OCI-LY1 (cell line): ENCODE measurements around the gene DDX51.

Experiments
- H2AFZ ChIP-seq: fragments of 200-600 bp; sonication (generic), shearing (Covaris generic); 2 replicates; pipeline ENCODE4 v1.6.0; 2014; ENCODE audit warnings: antibody characterized with exemption, mild to moderate bottlenecking, low read length
- H3F3A ChIP-seq: fragments of 200-600 bp; sonication (generic), shearing (Covaris generic); 2 replicates; pipeline ENCODE4 v1.6.0; 2014; ENCODE audit warnings: mild to moderate bottlenecking, antibody characterized with exemption, low read length, moderate library complexity; ENCODE audit not compliant: insufficient read depth
- H3K27ac ChIP-seq: fragments of 200-600 bp; sonication (generic); 2 replicates; pipeline ENCODE4 v1.5.1; 2014; ENCODE audit warnings: low read length, mixed run types, mild to moderate bottlenecking, low read depth; ENCODE audit not compliant: poor library complexity, severe bottlenecking
- H3K27me3 ChIP-seq: fragments of 200-600 bp; sonication (generic); 2 replicates; pipeline ENCODE4 v1.6.0; 2014; ENCODE audit warnings: antibody characterized with exemption, mild to moderate bottlenecking, low read length, moderate library complexity; ENCODE audit not compliant: insufficient read depth
- H3K36me3 ChIP-seq: fragments of 200-600 bp; sonication (generic); 2 replicates; pipeline ENCODE4 v1.6.1; 2014; ENCODE audit warnings: mild to moderate bottlenecking, antibody characterized with exemption, low read length, moderate library complexity, mixed read lengths; ENCODE audit not compliant: insufficient read depth
- H3K4me1 ChIP-seq: fragments of 200-600 bp; sonication (generic); 2 replicates; pipeline ENCODE4 v1.5.1; 2014; ENCODE audit warnings: mild to moderate bottlenecking, low read length, moderate library complexity; ENCODE audit not compliant: insufficient read depth, severe bottlenecking
- H3K4me2 ChIP-seq: fragments of 200-600 bp; sonication (generic), shearing (Covaris generic); 2 replicates; pipeline ENCODE4 v1.6.1; 2014; ENCODE audit warnings: low read length
- H3K4me3 ChIP-seq: fragments of 200-600 bp; sonication (generic); 2 replicates; pipeline ENCODE4 v1.5.1; 2014; ENCODE audit warnings: low read length, low read depth, mild to moderate bottlenecking, mixed read lengths; ENCODE audit not compliant: poor library complexity, severe bottlenecking
- H3K79me2 ChIP-seq: fragments of 200-600 bp; shearing (Covaris generic); 2 replicates; pipeline ENCODE4 v1.6.1; 2016; ENCODE audit warnings: mixed run types, low read length, mixed read lengths; ENCODE audit not compliant: insufficient read depth
- H3K9ac ChIP-seq: fragments of 200-600 bp; sonication (generic), shearing (Covaris generic); 2 replicates; pipeline ENCODE4 v1.6.1; 2014; ENCODE audit warnings: mild to moderate bottlenecking, low read length, mixed read lengths
- H3K9me2 ChIP-seq: fragments of 200-600 bp; sonication (generic), shearing (Covaris generic); 2 replicates; pipeline ENCODE4 v1.6.1; 2014; ENCODE audit warnings: low read depth, mild to moderate bottlenecking, low read length, mixed read lengths
- H3K9me3 ChIP-seq: fragments of 200-600 bp; shearing (Covaris generic); 2 replicates; pipeline ENCODE4 v1.6.1; 2014; ENCODE audit warnings: low read length, mixed read lengths
- H4K20me1 ChIP-seq: fragments of 200-600 bp; sonication (generic), shearing (Covaris generic); 2 replicates; pipeline ENCODE4 v1.6.0; 2016; ENCODE audit warnings: mild to moderate bottlenecking, low read length; ENCODE audit not compliant: insufficient read depth
- CTCF ChIP-seq: fragments of 200-600 bp; sonication (generic), shearing (Covaris generic); IDR thresholded peaks from 2 replicates; pipeline ENCODE4 v1.5.1; 2017; ENCODE audit warnings: mild to moderate bottlenecking, antibody characterized with exemption, low read length, moderate library complexity, mixed read lengths
- EZH2 ChIP-seq: fragments of 200-600 bp; sonication (generic), shearing (Covaris generic); IDR thresholded peaks from 2 replicates; pipeline ENCODE4 v1.8.0; 2017; ENCODE audit warnings: borderline replicate concordance, mixed run types, mild to moderate bottlenecking, antibody characterized with exemption, low read length, moderate library complexity, mixed read lengths

DDX51 gene

GRCh38 chr12:132161796-132162507, 17.8 kb upstream of the DDX51 start:
- H4K20me1 ChIP-seq: no peaks in the 10 kb centered on the region
- no peak for TF ChIP-seq EZH2
- no peak for TF ChIP-seq CTCF
- no peak overlapping the region for H3K27ac ChIP-seq
- H3K4me1 ChIP-seq: no peaks in the 10 kb centered on the region
- peaks cover 2% of the 10 kb centered on the region; the same call in 1 of the 2 replicates for H3F3A ChIP-seq
- no peaks in the 10 kb centered on the region for H3K79me2 ChIP-seq
- no peak overlapping the region for H3K4me2 ChIP-seq
- no peak overlapping the region for H3K9ac ChIP-seq
- H3K9me2 ChIP-seq: no peaks in the 10 kb centered on the region
- no peak overlapping the region for H2AFZ ChIP-seq
- H3K27me3 ChIP-seq: no peaks in the 10 kb centered on the region
- peaks cover 12% of the 10 kb centered on the region for H3K36me3 ChIP-seq
- peaks cover under 1% of the 10 kb centered on the region; the same call in 1 of the 2 replicates for H3K9me3 ChIP-seq
- H3K4me3 ChIP-seq: no peak overlapping the region

GRCh38 chr12:132161036-132161781, 17.1 kb upstream of the DDX51 start:
- Histone ChIP-seq H4K20me1 (no peaks in the 10 kb centered on the region), H3K9me2 (no peaks in the 10 kb centered on the region), H3K27ac (no peak overlapping the region), H3K4me3 (no peak overlapping the region), H3F3A (peaks cover 9% of the 10 kb centered on the region; the same call in 1 of the 2 replicates), H3K9ac (no peak overlapping the region), H3K36me3 (peaks cover 20% of the 10 kb centered on the region), H3K4me2 (no peak overlapping the region), H3K27me3 (no peaks in the 10 kb centered on the region), H3K9me3 (peaks cover 3% of the 10 kb centered on the region; the same call in 1 of the 2 replicates), H2AFZ (no peak overlapping the region), H3K79me2 (no peaks in the 10 kb centered on the region), H3K4me1 (no peaks in the 10 kb centered on the region)
- TF ChIP-seq EZH2 (no peak), CTCF (no peak)

- no peak for TF ChIP-seq EZH2
- no peak for TF ChIP-seq CTCF
- Histone ChIP-seq H3K4me3 (no peak overlapping the region), H4K20me1 (no peaks in the 10 kb centered on the region), H3K27me3 (no peaks in the 10 kb centered on the region), H2AFZ (no peak overlapping the region), H3K4me2 (no peak overlapping the region), H3K27ac (no peak overlapping the region), H3F3A (peaks cover 12% of the 10 kb centered on the region; the same call in 1 of the 2 replicates), H3K36me3 (peaks cover 26% of the 10 kb centered on the region), H3K4me1 (no peaks in the 10 kb centered on the region), H3K9me3 (peaks cover 3% of the 10 kb centered on the region; the same call in 1 of the 2 replicates), H3K9ac (no peak overlapping the region), H3K79me2 (no peaks in the 10 kb centered on the region), H3K9me2 (no peaks in the 10 kb centered on the region)
Observed at GRCh38 chr12:132160601-132161035, 16.5 kb upstream of the DDX51 start.
